ENCODE measurements around the gene BRF1. TPM values are rescaled to one million over a fixed set of nuclear protein-coding genes. Genes with fewer than 3 reads are reported as not detected.

Gene BRF1
- total and polyA plus RNA-seq, 2 of the 8 experiments (the other 6 are each of a cell fraction or from before 2014, with no cell fraction given): 7.7 to 18.3 TPM

DNA sequence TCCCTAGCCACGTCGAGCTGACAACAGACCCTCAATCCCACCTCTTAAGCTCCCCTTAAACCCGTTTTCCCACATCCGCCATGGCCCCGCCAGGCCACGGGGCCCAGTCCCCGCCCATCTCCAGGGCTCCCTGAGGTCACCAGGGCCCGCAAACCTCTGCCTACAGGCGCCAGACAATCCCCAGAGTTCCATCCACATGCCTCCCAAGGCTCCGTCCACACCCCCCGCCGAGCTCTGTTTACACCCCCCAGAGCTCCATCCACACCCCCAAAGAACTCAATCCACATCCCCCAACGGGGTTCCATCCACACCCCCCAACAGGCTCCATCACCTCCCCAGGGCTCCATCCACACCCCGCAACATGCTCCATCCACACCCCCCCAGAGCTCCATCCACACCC lies 141.5 kb downstream of the BRF1 start:
- H3K14ac ChIP-seq (ENCODE audit: insufficient read length): no peak overlapping the region
- H3K27ac ChIP-seq (ENCODE audit: low read depth, low read length): no peak overlapping the region
- no peak overlapping the region for H2BK12ac ChIP-seq (ENCODE audit: low read depth, low read length)
- peaks cover 5% of the 10 kb centered on the region for H3K79me1 ChIP-seq (ENCODE audit: low read depth, low read length)
- no peak overlapping the region for H3K23ac ChIP-seq (ENCODE audit: insufficient read length)
- ChIA-PET POLR2A (ENCODE audit: partially characterized antibody) (interaction anchor here (0.7 kb wide), 1 partner anchor 157 kb away, joined by 4 read pairs; no protein-coding TSS in a partner anchor), CTCF (ENCODE audit: partially characterized antibody) (interaction anchor here (0.5 to 1.5 kb wide), 8 partner anchors 10 to 1437 kb away, joined by 3 to 5 read pairs (median 3); no protein-coding TSS in a partner anchor)
- 89% methylated on average over 8 of the region's 14 CpGs; no CpG with 5 or more reads in 1 of the 2 experiments for WGBS, 2 experiments (ENCODE audit: extremely low coverage in 1 of 2, insufficient coverage in 1 of 2, insufficient read length in 1 of 2, insufficient replicate concordance in 2 of 2, low coverage in 1 of 2, low lambda C conversion rate in 2 of 2, missing lambda C conversion rate in 1 of 2)
- H2BK5ac ChIP-seq (ENCODE audit: low read depth, low read length): no peak overlapping the region
- H4K5ac ChIP-seq (ENCODE audit: insufficient read length, low read depth, low read length): no peak overlapping the region
- H3K4me2 ChIP-seq (ENCODE audit: insufficient read depth in 1 of 2, low read depth in 2 of 2, low read length in 2 of 2): no peak overlapping the region
- no peak overlapping the region for H4K91ac ChIP-seq (replicated peaks; ENCODE audit: insufficient read length, low read length)
- H2AFZ ChIP-seq (ENCODE audit: low read length): no peak overlapping the region
- no peak overlapping the region for H2AK5ac ChIP-seq (ENCODE audit: low read depth, low read length)
- H4K20me1 ChIP-seq (replicated peaks in 1 of 2; ENCODE audit: control insufficient read depth in 1 of 2, insufficient read depth in 2 of 2, low read length in 2 of 2): peaks cover 0 to 7% of the 10 kb centered on the region in 2 experiments
- H3K4me1 ChIP-seq (replicated peaks in 1 of 4; ENCODE audit: control insufficient read depth in 3 of 4, insufficient read depth in 4 of 4, low read length in 3 of 4): peaks cover 0 to 6% (median 0%) of the 10 kb centered on the region in 4 experiments; a peak in 5 of 7 replicates
- no peaks in the 10 kb centered on the region for H3K9me3 ChIP-seq (ENCODE audit: insufficient read depth in 2 of 2, low read depth in 1 of 2, low read length in 1 of 2)
- DNase-seq (ENCODE audit: low read depth in 1 of 2, low spot score in 2 of 2) (no peak), FAIRE-seq (no peak)
- no peak overlapping the region for H2BK120ac ChIP-seq (replicated peaks; ENCODE audit: low read depth, low read length)
- no peak overlapping the region; the same call in 1 of the 2 replicates for H4K8ac ChIP-seq (ENCODE audit: extremely low read depth, insufficient read depth, low read length)
- TF ChIP-seq SRF (IDR thresholded peaks at IDR 0.05; ENCODE audit: low read depth, low read length) (no peak), SIX5 (IDR thresholded peaks at IDR 0.05; ENCODE audit: low read depth, low read length) (no peak), ASH2L (IDR thresholded peaks at IDR 0.05; ENCODE audit: low read length) (no peak), SUZ12 (IDR thresholded peaks at IDR 0.05; ENCODE audit: low read length) (no peak), POU5F1 (IDR thresholded peaks at IDR 0.05; ENCODE audit: low read depth, low read length) (no peak)
- TF ChIP-seq, protein P1, sequence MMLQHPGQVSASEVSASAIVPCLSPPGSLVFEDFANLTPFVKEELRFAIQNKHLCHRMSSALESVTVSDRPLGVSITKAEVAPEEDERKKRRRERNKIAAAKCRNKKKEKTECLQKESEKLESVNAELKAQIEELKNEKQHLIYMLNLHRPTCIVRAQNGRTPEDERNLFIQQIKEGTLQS (IDR thresholded peaks at IDR 0.05; ENCODE audit: insufficient read depth, low read depth, low read length): no peak
- no peaks in the 10 kb centered on the region for H3K27me3 ChIP-seq (replicated peaks in 1 of 4; ENCODE audit: control insufficient read depth in 3 of 4, extremely low read depth in 1 of 4, insufficient read depth in 3 of 4, low read length in 3 of 4)
- H3K18ac ChIP-seq (ENCODE audit: extremely low read depth, low read length): no peak overlapping the region
- H3K9ac ChIP-seq (replicated peaks in 1 of 4; ENCODE audit: extremely low read depth in 1 of 4, low read depth in 3 of 4, low read length in 3 of 4): no peak overlapping the region
- no peaks in the 10 kb centered on the region for H3K79me2 ChIP-seq (ENCODE audit: control insufficient read depth in 1 of 2, insufficient read depth in 2 of 2, low read length in 2 of 2)
- H2BK15ac ChIP-seq (ENCODE audit: low read length): no peak overlapping the region
- H3K23me2 ChIP-seq (ENCODE audit: low read depth, low read length): 0 out of 2 replicates have a peak, but pooled peaks cover 2% of the 10 kb centered on the region
- no peak overlapping the region for H3K56ac ChIP-seq (replicated peaks; ENCODE audit: insufficient read length, low read depth, low read length)
- H3K4ac ChIP-seq (replicated peaks; ENCODE audit: insufficient read length, low read depth, low read length): no peak overlapping the region
- H3K36me3 ChIP-seq (ENCODE audit: control insufficient read depth in 2 of 4, insufficient read depth in 4 of 4, low read length in 3 of 4): no peaks in the 10 kb centered on the region
- no peak overlapping the region for H2BK20ac ChIP-seq (ENCODE audit: low read length)
- H3K4me3 ChIP-seq (ENCODE audit: extremely low read depth in 1 of 4, insufficient read depth in 2 of 4, low read depth in 3 of 4, low read length in 4 of 4): no peak overlapping the region
